Heart left ventricle (tissue), 16 donors: Measurements from ENCODE around the gene UQCR11. TPM values are rescaled to one million over a fixed set of nuclear protein-coding genes. Genes with fewer than 3 reads are reported as not detected.

Experiments
- ATAC-seq, 4 donors: fragments of 200-7000 bp; cut with Tn5 transposase; one replicate each; pipeline ENCODE4 v1.9.1; 2020 to 2022; ENCODE audit warnings: moderate library complexity in 4 of 4, mild to moderate bottlenecking in 3 of 4, moderate number of reproducible peaks in 1 of 4
- DNase-seq, 5 donors: peaks; one replicate each; pipeline ENCODE4 v3.0.0-alpha.2; 2020
- H3K27ac ChIP-seq, 12 donors: fragments of 200-600 bp; sonication (generic) in 4 of 12; one replicate each; pipeline versions ENCODE4 v1.5.0 to v1.8.0; 2016 to 2022; ENCODE audit warnings: mild to moderate bottlenecking in 2 of 12
- H3K27me3 ChIP-seq, 9 donors: fragments of 200-600 bp; sonication (generic) in 2 of 9; one replicate each; pipeline versions ENCODE4 v1.5.1 to v1.8.0; 2016 to 2022; ENCODE audit warnings: mild to moderate bottlenecking in 3 of 9
- H3K36me3 ChIP-seq, 9 donors: fragments of 200-600 bp; sonication (generic) in 2 of 9; one replicate each; pipeline versions ENCODE4 v1.5.0 to v1.8.0; 2018 to 2022; ENCODE audit warnings: mild to moderate bottlenecking in 2 of 9
- H3K4me1 ChIP-seq, 12 donors: fragments of 200-600 bp; sonication (generic) in 4 of 12; one replicate each; pipeline versions ENCODE4 v1.5.0 to v1.8.0; 2016 to 2022; ENCODE audit warnings: mild to moderate bottlenecking in 3 of 12
- H3K4me3 ChIP-seq, 12 donors: fragments of 200-600 bp; sonication (generic) in 4 of 12; one replicate each; pipeline versions ENCODE4 v1.5.0 to v1.8.0; 2017 to 2022; ENCODE audit warnings: mild to moderate bottlenecking in 9 of 12, moderate library complexity in 4 of 12
- H3K9me3 ChIP-seq, 12 donors: fragments of 200-600 bp; sonication (generic) in 4 of 12; one replicate each; pipeline versions ENCODE4 v1.5.0 to v1.8.0; 2016 to 2022; ENCODE audit warnings: mild to moderate bottlenecking in 1 of 12
- CTCF ChIP-seq, 12 donors: fragments of 200-600 bp; sonication (generic) in 4 of 12; IDR thresholded peaks; one replicate each; pipeline versions ENCODE4 v1.5.0 to v1.8.0; 2018 to 2022; ENCODE audit warnings: antibody characterized with exemption in 12 of 12, mild to moderate bottlenecking in 5 of 12
- POLR2A ChIP-seq, 2 donors: fragments of 450-650 bp; IDR thresholded peaks; one replicate each; pipeline ENCODE4 v1.6.1; 2017; ENCODE audit warnings: antibody characterized with exemption in 2 of 2, mild to moderate bottlenecking in 2 of 2, moderate library complexity in 2 of 2
- WGBS, 4 donors: extraction: QIAGEN DNeasy Blood & Tissue Kit in 2 of 4; methylation state at CpG; one replicate each; pipeline versions ENCODE4 v1.1.5 to v1.1.7; 2013 to 2018; 5-methylcytosine and 5-hydroxymethylcytosine counted together
- intact Hi-C, 10 donors: fragments of 100-400 bp; cut with DNase I; formaldehyde crosslinking; loops; one replicate each; pipeline versions ENCODE4 v1.11.1 to v1.14.2; 2022
- polyA plus RNA-seq, 2 donors: library from polyadenylated mRNA; stranded (reverse); fragments of 200-250 nt; gene quantifications; one replicate each; pipeline ENCODE4 v1.2.3, GENCODE V29; 2013
- total RNA-seq, 9 donors: library from RNA; depleted of rRNA in 2 of 9; stranded (reverse); fragments of >200 nt in 2 of 9; fragmentation: NEBNext Ultra II Directional in 3 of 9; extraction: Animal tissue kit (Norgen Biotek cat#: 25700) in 3 of 9; gene quantifications; one replicate each; pipeline versions ENCODE4 v1.1.0 to v1.2.4, GENCODE V29; 2016 to 2023
- donor health status: ischemic (EF 13 %, LVEDD 7.1; RV severe dilation, severe dysfunction).
- donor health status: healthy with polysubstance abuse.
- donor health status: DM: no; HTN: yes; CAD: no.
- donor health status: DM: no; HTN: no; CAD: no.
- donor health status: ischemic (EF 25% LVEDD 6.9; RV normal size, moderate dysfunction).
- donor health status: ischemic (EF 25% LVEDD 5.7; RV mildly dilated, moderate dysfunction).
- donor health status: healthy.
- donor health status: DM: yes; HTN: yes; CAD: no.
- donor health status: ischemic (EF 35%, LVEDD 5.7; RV mildly dilated, moderate dysfunction).
- donor health status: nonischemic (EF 11% LVEDD 7.7; RV severe dilation, severe dysfunction).
- donor health status: DM: yes; HTN: yes; CAD: no.
- donor health status: PGD.
- donor health status: ischemic (EF 29% LVEDD 5.4; RV normal size, mild dysfunction).
- donor health status: nonischemic (EF 23%, LVEDD 6.1; RV moderate dilation, normal function).

The UQCR11 gene
- total and polyA plus RNA-seq, 11 donors: 170 to 982 (median 671) TPM

DNA sequence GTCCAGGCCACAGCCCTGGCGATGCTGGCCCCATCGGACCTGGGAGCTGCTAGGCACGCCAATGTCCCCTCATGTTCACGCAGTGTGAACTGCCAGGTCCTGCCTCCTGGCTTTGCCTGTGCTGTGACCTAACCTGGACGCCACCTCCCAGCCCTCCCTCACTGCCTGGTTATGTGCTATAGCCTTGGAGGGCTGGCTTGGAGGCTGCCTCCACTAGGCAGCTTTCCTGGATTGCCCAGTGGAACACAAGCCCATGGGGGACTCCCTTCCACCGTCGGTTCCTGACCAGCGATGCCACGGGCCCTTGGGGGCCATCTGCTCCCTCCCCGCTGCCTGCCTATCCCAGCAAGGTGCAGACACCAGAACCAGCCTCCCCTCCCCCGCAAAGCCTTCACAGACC, 15.2 kb upstream of the UQCR11 start:
- TF ChIP-seq CTCF (IDR thresholded peaks at IDR 0.05): no peak
- TF ChIP-seq POLR2A (IDR thresholded peaks at IDR 0.05): no peak
- peaks cover 0 to 23% (median 9%) of the 10 kb centered on the region in 12 donors for H3K4me1 ChIP-seq
- WGBS, 4 donors: 91 to 94% (median 93%) methylated on average over 10 to 11 of the region's 11 CpGs
- H3K27ac ChIP-seq: no peak overlapping the region
- H3K9me3 ChIP-seq: no peaks in the 10 kb centered on the region
- no peak overlapping the region for H3K4me3 ChIP-seq
- intact Hi-C loops: no loop called here
- DNase-seq (no peak), ATAC-seq (no peak)
- peaks cover 0 to 77% (median 33%) of the 10 kb centered on the region in 9 donors for H3K36me3 ChIP-seq
- H3K27me3 ChIP-seq: no peaks in the 10 kb centered on the region

GRCh38 chr19:1619703-1620102, 14.4 kb upstream of the UQCR11 start:
- Histone ChIP-seq H3K9me3 (no peaks in the 10 kb centered on the region), H3K27ac (no peak overlapping the region), H3K4me3 (no peak overlapping the region), H3K4me1 (peaks cover 0 to 23% (median 9%) of the 10 kb centered on the region in 12 donors), H3K36me3 (peaks cover 0 to 77% (median 37%) of the 10 kb centered on the region in 9 donors), H3K27me3 (no peaks in the 10 kb centered on the region)
- intact Hi-C loops: loop anchor here in 1 of 10 donors (5.0 kb wide), 1 partner anchor 148 kb away; no protein-coding TSS in a partner anchor
- WGBS, 4 donors: 90 to 93% (median 92%) methylated on average over 10 to 18 of the region's 18 CpGs
- DNase-seq (no peak), ATAC-seq (no peak)
- no peak for TF ChIP-seq CTCF (IDR thresholded peaks at IDR 0.05)
- no peak for TF ChIP-seq POLR2A (IDR thresholded peaks at IDR 0.05)

GRCh38 chr19:1619094-1619439, 13.8 kb upstream of the UQCR11 start:
- no peaks in the 10 kb centered on the region for H3K27me3 ChIP-seq
- no peak overlapping the region for H3K4me3 ChIP-seq
- no peaks in the 10 kb centered on the region for H3K9me3 ChIP-seq
- no peak for ATAC-seq
- intact Hi-C loops: loop anchor here in 1 of 10 donors (5.0 kb wide), 1 partner anchor 148 kb away; no protein-coding TSS in a partner anchor
- no peak for DNase-seq
- H3K4me1 ChIP-seq: peaks cover 0 to 23% (median 9%) of the 10 kb centered on the region in 12 donors
- H3K36me3 ChIP-seq: peaks cover 0 to 78% (median 38%) of the 10 kb centered on the region in 9 donors
- 87 to 97% (median 93%) methylated on average over 2 to 26 of the region's 26 CpGs for WGBS, 4 donors
- TF ChIP-seq POLR2A (IDR thresholded peaks at IDR 0.05) (no peak), CTCF (IDR thresholded peaks at IDR 0.05) (no peak)
- H3K27ac ChIP-seq: no peak overlapping the region

- Histone ChIP-seq H3K4me1 (peaks cover 0 to 23% (median 9%) of the 10 kb centered on the region in 12 donors), H3K27ac (peak overlapping the region in 5 of 12 donors; percentile 19 to 59 (median 40)), H3K36me3 (peaks cover 0 to 79% (median 33%) of the 10 kb centered on the region in 9 donors), H3K27me3 (no peaks in the 10 kb centered on the region), H3K4me3 (no peak overlapping the region), H3K9me3 (no peaks in the 10 kb centered on the region)
- ATAC-seq (peak; percentile 51 to 69 (median 60)), DNase-seq (peak in 1 of 5 donors; percentile 61)
- WGBS, 4 donors: 78 to 82% (median 81%) methylated on average over 24 of the region's 24 CpGs
- intact Hi-C loops: loop anchor here in 1 of 10 donors (5.0 kb wide), 1 partner anchor 149 kb away; no protein-coding TSS in a partner anchor
- TF ChIP-seq POLR2A (IDR thresholded peaks at IDR 0.05): no peak
- peak in 10 of 12 donors; percentile 8 to 52 (median 38) for TF ChIP-seq CTCF (IDR thresholded peaks at IDR 0.05)
Observed at GRCh38 chr19:1618157-1619093, 13.2 kb upstream of the UQCR11 start.
